Activated gamma-delta T cell treated with anti-CD3 and anti-CD28 coated beads, Interleukin-2, amount 50 U/mL, for 16 hours (primary cell): Measurements from ENCODE around the gene BCAR1.

Experiments
- DNase-seq: peaks from one replicate; pipeline ENCODE4 v3.0.0-alpha.2; 2020; ENCODE audit warnings: low read depth

BCAR1 gene

DNA sequence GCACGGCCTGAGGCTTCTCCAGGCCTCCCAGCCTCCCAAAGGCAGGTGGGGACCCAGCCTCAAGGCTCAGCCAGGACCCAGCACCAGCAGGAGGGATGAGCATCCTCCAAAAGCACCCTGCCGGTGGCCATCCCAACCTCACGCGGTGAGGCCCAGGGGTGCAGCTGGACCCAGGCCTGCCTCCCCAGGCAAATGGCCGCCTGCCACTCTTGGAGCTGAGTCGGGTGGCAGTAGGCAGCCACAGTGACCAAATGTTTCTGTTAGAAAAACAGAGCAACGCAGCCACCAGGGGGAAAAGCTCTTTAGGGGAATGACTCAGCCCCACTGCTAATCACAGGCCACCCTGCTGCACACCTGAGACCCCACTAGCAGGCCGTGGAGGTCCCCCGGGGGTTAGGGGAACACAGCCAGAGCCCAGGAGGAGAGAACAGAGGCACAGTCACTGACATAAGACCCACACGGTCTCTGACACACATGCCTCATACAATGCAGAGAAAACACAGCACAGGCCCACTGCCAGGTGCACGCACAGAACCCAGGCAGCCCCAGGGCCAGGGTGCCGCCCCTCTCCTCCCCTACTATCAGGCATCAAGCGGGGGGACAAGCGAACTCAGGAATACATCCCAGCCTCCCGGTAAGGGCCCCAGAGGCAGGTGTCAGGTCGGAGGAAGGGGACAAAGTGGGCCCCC lies 12.4 kb downstream of the BCAR1 start:
- DNase-seq = no peak

DNA sequence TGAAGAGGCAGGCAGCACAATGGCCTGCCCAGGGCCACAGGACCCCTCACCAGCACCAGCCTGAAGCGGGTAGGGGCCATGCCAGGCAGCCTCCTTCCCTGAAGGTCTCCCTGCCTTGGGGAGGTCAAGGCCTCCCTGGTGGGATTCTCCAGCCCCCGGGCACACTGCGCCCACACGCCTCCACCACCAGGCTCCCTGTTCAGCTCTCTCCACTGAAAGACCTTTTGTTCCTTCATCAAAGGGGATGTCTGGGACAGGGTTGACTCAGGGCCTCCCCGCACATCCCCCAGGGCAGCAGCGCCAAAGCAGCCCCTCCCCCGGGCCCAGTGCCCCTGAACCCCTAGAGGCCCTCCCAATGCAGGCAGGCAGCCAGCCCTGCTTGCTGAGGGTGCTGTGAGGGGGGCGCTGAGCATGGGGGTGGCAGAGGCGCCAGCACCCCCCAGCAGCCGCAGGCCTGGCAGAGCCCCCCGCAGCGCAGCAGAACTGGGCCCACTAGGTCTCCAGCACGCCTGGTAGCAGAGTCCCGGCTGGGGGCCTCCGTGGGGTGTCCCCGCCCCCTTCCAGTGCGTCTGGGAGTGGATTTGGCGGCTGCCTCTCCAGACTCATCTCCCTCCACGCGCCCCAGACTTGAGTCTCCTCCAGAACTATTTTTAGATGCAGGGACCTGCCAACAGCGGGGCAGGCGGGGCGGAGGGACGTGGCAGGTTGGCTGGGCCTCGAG lies 13.1 kb downstream of the BCAR1 start:
- DNase-seq = no peak

DNA sequence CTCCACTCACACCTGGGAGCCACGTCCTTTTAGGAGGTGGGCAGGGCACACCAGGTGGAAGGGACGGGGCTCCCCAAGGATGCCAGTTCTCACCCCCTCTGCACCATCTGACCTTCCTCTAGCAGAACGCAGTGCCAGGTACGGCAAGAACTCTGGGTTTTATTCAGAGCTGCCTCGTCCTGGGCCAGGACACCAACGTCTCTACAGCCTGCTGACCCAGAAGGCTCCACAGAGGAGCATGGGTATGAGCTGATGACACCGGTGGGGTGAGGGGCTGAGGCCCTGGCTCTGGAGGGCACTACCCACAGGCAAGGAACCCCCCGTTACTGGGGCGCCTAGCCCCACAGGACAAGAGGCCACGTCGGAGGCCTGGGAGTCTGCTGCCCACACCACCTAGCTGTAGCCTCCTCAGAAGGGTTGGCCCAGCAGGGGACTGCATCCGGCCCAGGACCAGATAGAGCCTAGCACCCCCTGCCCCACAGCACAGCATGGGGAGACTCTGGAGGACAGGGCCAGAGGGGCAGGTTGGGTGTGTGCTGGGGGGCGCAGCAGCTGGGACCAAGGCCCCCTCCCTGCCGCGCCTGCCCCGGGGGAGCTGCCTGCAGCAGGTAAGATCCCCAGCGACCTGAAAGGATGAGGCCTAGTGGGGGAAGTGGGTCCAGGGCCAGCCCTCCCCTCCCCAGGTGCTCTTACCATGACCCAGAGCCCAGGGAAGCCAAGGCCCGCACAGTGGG lies 13.9 kb downstream of the BCAR1 start:
- no peak for DNase-seq

DNA sequence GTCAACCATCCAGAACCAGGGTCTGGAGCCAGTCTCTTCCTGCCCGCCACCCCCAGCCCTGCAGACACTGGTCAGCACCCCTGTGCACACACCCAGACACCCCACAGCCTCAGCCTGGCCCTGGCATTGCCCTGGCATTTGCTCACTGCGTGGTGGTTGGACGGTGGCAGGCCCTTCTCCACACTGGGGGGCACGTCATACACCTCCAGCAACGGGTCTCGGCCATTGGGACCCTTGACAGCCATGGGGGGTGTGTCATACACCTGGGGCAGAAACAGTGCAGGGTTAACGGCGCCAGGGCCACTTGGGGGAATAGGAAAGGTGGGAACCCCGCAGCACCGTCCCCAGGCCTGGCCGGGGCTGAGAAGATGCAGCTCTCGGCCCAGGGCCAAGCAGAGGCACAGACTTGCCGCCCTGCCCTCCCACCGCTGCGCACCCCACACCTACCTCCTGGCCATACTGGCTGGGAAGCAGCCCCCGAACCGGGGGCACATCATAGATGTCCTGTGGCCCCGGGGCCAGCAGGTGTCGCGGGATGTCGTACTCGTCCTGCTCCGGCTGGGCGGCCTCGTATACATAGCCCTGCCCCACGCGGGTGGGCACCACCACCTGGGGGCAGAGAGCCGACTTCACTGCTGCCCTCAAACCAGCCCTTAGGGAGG lies 14.6 kb downstream of the BCAR1 start:
- no peak for DNase-seq

DNA sequence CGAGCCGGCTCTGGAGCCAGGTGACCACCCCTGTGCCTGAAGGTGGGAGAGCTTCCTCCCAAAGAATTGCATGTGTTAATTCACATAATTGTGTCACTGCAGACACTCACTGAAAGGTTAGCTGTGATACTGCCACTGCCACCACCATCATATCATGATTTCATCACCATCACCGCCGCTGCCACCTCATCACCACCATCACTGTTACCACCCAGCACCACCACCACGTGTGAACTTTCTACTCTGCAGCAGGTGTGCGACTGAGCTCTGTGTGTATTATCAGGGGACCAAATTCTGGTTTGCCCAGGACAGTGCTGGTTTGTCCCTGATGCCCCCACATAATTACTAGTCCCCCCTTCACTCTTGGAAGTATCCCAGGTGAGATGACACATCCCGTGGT lies 15.2 kb downstream of the BCAR1 start:
- DNase-seq = no peak

DNA sequence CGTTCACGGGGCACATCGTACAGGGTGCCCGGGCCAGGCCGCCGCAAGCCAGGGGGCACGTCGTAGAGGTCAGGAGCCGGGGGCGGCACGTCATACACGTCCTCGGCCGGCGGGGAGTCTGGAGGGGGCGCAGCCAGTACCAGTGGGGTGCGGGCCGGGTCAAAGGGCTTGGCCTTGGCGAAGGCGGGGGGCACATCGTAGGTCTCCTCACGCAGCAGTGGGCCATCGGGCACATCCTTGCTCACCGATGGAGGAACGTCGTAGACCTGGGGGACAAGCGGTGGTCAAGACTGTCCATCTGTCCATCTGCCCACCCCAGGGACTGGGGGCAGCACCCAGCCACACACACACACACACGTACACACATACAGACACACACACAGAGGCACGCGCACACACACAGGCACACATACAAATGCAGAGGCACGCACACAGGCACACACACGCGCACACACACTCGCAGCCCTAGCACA lies 15.7 kb downstream of the BCAR1 start:
- DNase-seq = no peak

DNA sequence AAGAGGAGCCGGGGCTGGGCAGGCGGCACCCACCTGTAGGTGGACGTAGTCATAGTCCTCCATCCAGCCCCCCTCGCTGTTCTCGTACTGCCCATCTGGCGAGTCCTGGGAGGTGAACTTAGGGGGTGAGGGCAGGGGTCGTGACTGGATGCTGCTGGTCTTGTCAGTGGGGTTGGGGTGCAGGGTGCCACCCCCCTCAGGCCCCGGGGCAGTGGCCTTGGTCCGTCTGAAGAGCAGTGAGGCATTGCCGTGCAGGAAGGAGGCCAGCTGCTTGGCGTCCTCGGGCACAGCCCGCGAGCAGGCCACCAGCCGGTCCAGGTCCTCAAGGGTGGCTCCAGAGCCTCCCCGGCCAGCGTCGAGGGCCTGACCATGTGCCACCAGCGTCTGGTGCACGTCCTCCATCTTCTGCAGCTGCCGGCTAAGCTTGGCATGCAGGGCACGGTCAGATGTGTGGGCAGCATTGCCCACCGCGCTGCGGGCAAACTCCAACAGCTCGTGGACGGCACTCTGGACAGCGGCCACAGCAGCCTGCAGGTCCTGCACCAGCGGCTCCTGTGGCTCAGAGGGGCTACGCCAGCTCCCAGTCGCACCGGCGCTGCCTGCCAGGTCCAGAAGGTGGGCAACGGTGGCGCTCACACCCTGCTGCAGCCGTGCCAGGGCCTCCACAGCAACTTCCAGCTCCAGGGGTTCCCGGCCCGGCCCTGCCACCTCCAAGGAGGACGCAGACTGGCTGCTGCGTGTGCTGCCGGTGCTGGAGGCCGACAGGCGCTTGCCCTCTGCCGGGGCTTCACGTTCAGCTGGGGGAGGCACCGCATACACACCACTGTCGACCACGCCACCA lies 16.3 kb downstream of the BCAR1 start:
- DNase-seq = no peak

DNA sequence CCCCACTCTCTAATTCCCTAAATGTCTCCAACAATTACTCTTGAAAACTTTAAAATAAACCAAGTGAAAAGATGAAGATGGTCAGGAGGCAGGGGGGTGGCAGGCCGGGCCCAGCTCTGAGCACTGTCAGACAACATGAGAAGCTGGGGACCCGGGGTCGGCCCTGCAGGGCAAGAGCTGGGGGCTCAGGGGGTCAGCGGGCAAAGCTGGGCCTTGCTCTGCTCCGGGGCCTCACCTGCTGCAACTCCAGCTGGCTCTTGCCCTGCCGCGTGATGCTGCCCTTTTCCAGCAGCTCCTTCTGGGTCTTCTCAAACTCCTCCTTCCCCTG lies 17.8 kb downstream of the BCAR1 start:
- no peak for DNase-seq

DNA sequence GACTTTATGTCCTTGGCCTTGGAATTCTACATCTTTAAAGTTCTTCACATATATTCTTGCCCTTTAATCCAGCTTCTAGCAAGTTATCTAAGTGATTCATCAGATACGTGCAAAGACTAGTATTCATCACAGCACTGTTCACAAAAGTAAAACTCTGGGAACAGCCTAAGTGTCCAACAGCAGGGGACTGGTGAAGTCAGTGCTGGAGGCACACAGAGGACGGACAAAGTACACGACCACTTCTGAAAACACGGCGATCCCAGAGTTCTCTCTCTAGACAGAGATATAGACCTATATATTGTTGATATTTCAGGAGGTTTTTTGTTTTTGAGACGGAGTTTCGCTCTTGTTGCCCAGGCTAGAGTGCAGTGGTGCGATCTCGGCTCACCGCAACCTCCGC lies 19.9 kb downstream of the BCAR1 start:
- DNase-seq = no peak

DNA sequence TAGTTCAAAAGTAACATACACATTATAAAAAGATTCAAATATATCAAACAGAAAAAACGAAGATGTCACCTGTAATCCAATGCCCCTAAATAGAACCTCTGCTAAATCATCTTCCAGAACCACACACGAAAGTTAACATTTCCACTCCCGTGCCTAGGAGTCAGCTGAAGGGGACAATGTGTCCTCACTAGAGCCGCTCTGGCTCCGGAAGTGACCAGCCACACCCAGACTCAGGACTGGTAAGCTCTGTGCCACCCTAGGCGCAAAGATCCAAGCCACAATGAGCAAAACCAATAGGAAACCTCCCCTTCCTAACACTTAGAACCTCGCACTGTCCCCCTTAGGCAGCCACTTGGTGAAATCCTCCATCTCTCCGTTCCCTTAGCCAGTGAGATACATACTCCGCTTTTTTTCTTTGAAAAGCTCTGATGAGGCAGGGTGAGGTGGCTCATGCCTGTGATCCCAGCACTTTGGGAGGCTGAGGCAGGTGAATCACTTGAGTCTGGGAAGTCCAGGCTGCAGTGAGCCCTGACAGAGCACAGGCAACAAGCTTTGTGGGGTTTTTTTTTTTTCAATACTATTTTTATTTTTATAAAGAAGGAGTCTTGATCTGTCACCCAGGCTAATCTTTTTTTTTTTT lies 20.8 kb downstream of the BCAR1 start:
- DNase-seq = no peak

DNA sequence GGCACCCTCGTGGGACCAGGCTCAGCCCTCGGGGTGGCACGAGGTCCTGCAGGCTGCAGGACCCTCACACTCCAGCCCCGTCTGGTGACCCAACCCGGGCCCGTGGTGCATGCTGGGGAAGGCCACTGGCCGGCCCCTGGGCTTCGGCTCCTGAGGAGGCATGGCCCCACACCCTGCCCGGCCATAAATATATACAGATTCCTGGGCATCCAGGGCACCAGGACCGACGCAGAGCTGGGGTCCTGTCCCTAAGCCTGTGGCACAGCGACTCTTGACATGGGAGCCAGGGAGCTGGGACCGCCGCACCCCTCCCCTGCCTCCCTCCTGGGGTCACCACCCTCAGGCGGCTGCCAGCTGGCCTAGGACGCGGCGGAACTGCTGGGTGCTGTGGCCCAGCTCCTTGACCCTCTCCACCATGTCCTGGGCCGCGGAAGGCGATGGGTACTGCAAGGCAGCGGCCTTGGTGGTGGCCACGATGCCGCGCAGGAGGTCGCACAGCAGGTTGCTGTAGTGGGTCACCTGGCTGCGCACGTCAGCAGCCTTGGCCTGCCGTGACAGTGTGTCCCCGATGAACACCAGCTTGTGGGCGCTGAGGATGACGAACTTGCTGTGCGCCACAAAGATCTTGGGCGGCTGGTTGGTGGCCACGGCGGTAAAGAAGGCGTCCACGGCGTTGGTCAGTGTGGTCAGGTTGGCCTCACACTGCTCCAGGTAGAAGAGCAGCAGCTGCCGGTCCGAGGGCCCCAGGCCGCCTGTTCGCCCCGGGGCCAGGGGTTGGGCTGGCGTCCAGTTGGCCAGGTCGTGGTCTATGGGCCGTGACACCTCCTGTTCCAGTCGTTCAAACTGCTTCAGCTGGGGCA lies 22.0 kb downstream of the BCAR1 start:
- DNase-seq = no peak

DNA sequence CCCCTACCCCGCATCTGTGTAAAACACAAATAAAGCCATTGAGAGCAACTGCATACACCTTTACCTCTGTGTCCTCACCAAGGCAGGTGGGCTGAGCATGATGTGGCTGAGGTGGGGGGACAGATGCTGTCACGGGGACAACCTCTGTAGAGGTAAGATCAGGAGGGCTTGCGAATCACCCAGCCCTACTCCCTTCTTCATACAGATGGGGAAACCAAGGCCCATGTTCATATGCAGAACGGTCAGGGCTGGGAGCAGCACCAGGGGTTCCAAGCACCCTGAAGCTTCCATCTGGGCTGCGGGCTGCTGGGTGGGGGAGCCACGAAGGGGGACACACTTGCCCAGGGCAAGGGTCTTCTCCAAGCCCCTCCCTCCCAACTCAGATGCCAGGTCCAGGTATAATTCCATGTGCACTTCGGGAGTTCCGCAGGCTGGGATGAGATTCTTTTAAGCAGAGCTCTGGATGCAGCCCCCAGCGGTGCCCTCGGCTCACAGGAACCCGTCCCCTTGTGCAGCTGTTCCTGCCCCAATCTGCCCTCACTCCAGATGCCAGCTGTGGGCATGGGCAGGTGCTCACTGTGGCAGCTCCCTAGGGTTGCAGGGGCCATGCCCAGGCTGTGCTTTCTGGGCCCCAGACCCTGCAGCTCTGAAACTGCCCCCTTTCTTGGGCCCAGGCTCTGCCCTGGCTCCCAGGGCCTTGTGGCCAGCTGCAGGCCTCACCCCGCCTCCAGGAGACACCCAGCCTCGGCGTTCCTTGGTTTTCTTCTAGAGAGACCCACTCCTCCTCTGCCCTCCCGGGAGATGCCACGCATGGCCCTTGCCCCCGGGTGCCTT lies 23.1 kb downstream of the BCAR1 start:
- DNase-seq = no peak

DNA sequence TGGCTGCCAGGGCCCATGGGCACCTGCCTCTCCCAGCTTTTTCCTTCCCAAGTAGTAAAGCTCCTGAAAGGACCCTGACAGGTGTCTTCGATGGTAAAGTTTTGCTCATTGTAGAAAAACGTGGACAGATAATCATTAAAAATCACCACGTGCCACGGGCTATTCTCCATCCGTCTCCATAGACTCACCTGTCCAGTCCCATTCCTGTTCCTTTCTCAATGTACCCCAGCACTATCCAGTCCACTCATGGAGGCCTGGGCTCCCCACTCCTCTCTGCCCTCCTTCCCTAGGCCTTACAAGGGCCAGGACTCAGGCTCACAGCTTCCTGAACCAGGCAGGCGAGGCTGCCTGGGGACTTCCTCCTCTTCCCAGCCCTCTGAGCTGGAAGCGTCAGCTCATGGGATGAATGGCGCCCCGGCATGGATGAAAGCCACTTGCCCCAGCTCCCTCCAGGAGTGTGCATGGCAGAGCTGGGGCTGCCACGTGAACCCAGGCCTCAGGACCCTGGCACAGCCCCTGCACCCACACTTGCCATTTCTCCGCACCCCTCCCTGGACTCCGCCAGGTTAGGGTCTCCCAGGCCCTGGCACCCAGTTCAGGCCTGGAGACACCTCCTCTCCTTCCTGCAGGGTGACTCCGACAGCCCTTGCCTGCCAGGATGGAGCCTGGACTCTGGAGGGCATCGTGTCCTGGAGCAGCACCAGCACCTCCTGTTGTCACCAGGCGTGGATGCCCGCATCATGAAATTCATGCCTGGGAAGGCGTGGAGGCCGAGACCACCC lies 23.9 kb downstream of the BCAR1 start:
- DNase-seq = no peak

DNA sequence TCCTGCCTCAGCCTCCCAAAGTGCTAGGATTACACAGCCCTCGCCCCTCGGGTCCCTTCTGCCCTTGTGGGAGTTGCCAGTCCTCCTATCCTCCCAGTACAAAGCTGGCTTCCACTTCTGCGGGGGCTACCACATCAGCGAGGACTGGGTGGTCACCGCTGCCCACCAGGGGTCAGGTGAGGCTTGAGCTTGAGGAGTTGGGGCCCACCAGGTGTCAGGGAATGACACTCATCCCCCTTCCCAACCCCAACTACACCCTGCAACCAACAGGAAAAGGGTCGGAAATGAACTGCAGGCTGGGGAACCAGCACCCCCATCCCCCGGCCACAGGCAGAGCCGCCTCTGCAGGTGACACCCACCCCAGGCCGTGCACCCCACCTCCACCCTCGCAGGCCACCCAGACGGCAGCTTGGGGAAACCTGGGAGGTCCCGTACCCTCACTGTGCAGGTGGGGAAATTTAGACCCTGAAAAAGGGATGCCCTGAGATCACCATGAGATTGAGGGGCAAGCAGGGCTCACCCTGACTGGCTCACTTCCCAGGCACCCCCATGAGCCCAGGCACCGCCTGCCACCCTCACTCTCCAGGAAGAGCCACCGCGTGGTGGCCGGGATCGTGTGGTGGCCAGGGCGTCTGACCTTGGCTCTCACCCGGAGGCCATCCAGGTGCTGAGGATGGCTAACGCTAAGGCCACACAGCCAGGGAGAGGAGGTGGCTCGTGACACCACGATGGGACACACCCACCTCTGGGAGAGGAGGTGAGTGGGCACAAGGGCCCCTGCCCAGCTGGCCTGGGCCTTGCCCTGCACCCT lies 24.7 kb downstream of the BCAR1 start:
- DNase-seq = no peak

DNA sequence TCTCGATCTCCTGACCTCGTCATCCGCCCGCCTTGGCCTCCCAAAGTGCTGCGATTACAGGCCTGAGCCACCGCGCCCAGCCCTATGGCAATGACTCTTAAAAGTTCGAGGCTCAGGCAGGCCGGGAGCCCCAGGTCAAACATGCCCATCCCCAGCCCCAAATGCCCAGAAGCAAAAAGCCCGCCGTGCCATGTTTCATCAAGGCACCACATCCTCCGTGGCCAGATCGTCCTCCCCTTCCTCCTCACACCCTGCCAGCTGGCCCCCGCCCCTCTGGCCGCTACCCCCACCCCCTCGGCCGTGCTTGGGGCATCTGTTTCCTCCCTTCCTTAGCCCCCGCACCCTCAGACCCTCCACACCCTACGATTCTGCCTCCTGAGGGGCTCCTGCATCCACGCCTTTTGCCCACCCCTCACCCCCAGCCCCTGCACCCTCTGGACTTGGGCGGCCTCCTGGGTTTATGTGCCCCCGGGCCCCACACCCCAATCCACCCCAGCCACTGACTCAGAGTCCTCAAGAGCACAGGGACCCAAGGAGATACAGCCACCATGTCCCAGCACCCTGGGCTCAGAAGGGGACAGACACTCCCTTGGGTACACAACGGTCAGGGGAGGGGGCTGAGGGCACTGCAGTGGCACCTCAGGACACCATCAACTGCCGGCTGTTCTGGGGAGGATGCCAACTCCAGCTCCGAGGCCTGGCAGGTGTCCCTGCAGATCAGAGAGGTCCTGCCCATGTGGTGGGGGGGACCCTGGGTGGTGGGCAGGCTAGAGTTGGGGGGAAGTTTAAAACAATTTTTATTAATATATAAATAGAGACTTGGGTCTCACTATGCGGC lies 25.5 kb downstream of the BCAR1 start:
- no peak for DNase-seq

DNA sequence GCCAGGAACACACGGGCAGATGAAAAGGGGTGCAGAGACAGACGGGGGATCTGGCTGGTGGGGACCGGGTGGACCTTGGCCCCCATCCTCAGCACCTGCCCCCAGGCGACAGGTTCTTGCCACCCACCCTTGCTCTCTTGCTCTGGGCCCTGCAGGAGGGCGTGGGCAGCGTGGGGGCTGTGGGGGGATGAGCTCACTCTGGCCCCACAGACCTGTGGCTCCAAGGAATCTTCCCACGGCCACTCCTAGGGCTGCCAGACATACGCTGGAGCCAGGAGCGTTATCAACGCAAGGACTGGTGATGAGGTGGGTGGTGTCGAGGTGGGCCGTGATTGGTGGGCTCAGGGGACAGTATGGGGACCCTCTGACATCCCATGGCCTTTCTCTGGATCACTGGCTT lies 26.3 kb downstream of the BCAR1 start:
- no peak for DNase-seq
